DND-41 (cell line): ENCODE results near the gene SPNS3.

Experiments
- ATAC-seq: fragments of 200-7000 bp; cut with Tn5 transposase; 3 replicates; pipeline ENCODE4 v1.9.1; 2021; ENCODE audit warnings: low read depth; ENCODE audit not compliant: insufficient read depth
- DNase-seq: peaks from one replicate; pipeline ENCODE4 v3.0.0-alpha.2; 2020
- H2AFZ ChIP-seq: 2 replicates; pipeline ENCODE4 v1.6.0; 2012; ENCODE audit warnings: low read depth, low read length
- H3K27ac ChIP-seq: 2 replicates; pipeline ENCODE4 v1.5.1; 2012; ENCODE audit warnings: low read length, inconsistent platforms
- H3K27me3 ChIP-seq: fragments of 200-600 bp; sonication (generic); 2 replicates; pipeline ENCODE4 v1.6.0; 2012; ENCODE audit warnings: low read length, mild to moderate bottlenecking, inconsistent platforms; ENCODE audit not compliant: insufficient read depth, poor library complexity
- H3K36me3 ChIP-seq: 2 replicates; pipeline ENCODE4 v1.5.1; 2012; ENCODE audit warnings: low read length, inconsistent platforms; ENCODE audit not compliant: insufficient read depth
- H3K4me1 ChIP-seq: 2 replicates; pipeline ENCODE4 v1.5.1; 2012; ENCODE audit warnings: mild to moderate bottlenecking, low read length; ENCODE audit not compliant: insufficient read depth
- H3K4me2 ChIP-seq: 2 replicates; pipeline ENCODE4 v1.6.0; 2012; ENCODE audit warnings: mild to moderate bottlenecking, moderate library complexity, low read length, inconsistent platforms; ENCODE audit not compliant: insufficient read depth
- H3K4me3 ChIP-seq, 2 experiments: fragments of 200-600 bp in 1 of 2; shearing (Covaris generic) in 1 of 2; 2 replicates each; pipeline ENCODE4 v1.5.1; 2012 to 2016; ENCODE audit warnings: inconsistent platforms in 2 of 2, low read length in 2 of 2, mild to moderate bottlenecking in 2 of 2, low read depth in 1 of 2, moderate library complexity in 1 of 2
- H3K79me2 ChIP-seq: 2 replicates; pipeline ENCODE4 v1.6.0; 2012; ENCODE audit warnings: low read length, inconsistent platforms; ENCODE audit not compliant: insufficient read depth
- H3K9ac ChIP-seq: 2 replicates; pipeline ENCODE4 v1.6.0; 2012; ENCODE audit warnings: low read depth, mild to moderate bottlenecking, inconsistent platforms, low read length, moderate library complexity
- H3K9me3 ChIP-seq: 2 replicates; pipeline ENCODE4 v1.5.1; 2012; ENCODE audit warnings: low read length, moderate library complexity, mild to moderate bottlenecking, inconsistent platforms; ENCODE audit not compliant: insufficient read depth, severe bottlenecking
- H4K20me1 ChIP-seq: 2 replicates; pipeline ENCODE4 v1.6.0; 2012; ENCODE audit warnings: low read length; ENCODE audit not compliant: insufficient read depth
- EZH2 ChIP-seq: IDR thresholded peaks from 3 replicates; pipeline ENCODE4 v1.6.1; 2012; ENCODE audit warnings: borderline replicate concordance, low read depth, mild to moderate bottlenecking, moderate library complexity, low read length, inconsistent platforms; ENCODE audit not compliant: severe bottlenecking
- TF ChIP-seq, protein P1 (sequence below): IDR thresholded peaks from 2 replicates; pipeline ENCODE4 v1.5.1; 2012; ENCODE audit warnings: borderline replicate concordance, low read length, moderate library complexity, mild to moderate bottlenecking; ENCODE audit not compliant: poor library complexity, severe bottlenecking; ENCODE audit errors: extremely low read depth

The SPNS3 gene

DNA sequence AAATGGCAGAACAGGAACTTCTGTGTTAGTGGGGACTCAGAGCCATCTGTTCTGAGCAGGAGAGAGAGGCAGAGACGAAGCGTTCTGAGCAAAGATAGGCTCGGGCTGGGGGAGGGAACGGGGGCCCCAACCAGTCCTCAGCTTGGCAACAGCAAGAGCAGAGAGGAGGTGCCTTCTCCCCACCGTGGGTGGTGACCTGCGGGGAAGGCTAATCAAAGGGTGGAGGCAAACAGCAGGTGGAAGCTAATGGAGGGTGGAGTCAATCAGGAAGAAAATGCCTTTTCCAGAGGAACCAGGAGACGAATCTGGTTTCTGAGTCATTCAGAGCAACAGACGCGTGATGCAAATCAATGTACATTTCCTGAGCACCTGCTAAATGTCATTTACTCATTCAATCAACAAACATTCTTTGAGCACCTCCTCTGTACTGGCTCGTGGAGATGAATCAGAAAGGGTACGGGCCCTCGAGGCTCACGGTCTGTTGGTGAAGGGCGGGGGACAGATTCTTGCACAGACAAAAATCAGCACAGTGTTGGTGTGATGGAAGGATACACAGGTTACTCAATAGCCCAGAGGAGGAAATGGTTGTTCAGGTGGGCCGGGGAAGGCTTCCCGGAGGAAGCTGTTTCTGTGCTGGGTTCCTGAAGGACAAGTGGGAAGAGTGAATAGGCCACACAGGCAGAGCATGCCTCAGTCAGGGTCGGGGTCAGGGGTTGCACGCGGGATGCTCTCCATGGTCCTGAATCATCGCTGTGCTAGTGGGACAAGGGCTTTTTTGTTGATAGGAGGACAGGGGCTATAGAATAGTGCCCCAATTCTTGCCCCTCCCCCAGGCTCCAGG, 59.2 kb downstream of the SPNS3 start:
- peaks cover 7% of the 10 kb centered on the region; the same call in 1 of the 2 replicates for H3K36me3 ChIP-seq
- peak; percentile 85 for ATAC-seq
- peak; percentile 79 for DNase-seq
- H3K4me2 ChIP-seq: no peak overlapping the region
- no peak overlapping the region for H2AFZ ChIP-seq
- H3K79me2 ChIP-seq: no peaks in the 10 kb centered on the region
- H3K4me3 ChIP-seq: no peak overlapping the region
- H3K9ac ChIP-seq: no peak overlapping the region
- no peak overlapping the region for H3K27ac ChIP-seq
- H4K20me1 ChIP-seq: peaks cover 12% of the 10 kb centered on the region
- H3K9me3 ChIP-seq: no peaks in the 10 kb centered on the region
- no peaks in the 10 kb centered on the region for H3K4me1 ChIP-seq
- no peaks in the 10 kb centered on the region for H3K27me3 ChIP-seq
- no peak for TF ChIP-seq EZH2
- TF ChIP-seq, protein P1, sequence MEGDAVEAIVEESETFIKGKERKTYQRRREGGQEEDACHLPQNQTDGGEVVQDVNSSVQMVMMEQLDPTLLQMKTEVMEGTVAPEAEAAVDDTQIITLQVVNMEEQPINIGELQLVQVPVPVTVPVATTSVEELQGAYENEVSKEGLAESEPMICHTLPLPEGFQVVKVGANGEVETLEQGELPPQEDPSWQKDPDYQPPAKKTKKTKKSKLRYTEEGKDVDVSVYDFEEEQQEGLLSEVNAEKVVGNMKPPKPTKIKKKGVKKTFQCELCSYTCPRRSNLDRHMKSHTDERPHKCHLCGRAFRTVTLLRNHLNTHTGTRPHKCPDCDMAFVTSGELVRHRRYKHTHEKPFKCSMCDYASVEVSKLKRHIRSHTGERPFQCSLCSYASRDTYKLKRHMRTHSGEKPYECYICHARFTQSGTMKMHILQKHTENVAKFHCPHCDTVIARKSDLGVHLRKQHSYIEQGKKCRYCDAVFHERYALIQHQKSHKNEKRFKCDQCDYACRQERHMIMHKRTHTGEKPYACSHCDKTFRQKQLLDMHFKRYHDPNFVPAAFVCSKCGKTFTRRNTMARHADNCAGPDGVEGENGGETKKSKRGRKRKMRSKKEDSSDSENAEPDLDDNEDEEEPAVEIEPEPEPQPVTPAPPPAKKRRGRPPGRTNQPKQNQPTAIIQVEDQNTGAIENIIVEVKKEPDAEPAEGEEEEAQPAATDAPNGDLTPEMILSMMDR: no peak

DNA sequence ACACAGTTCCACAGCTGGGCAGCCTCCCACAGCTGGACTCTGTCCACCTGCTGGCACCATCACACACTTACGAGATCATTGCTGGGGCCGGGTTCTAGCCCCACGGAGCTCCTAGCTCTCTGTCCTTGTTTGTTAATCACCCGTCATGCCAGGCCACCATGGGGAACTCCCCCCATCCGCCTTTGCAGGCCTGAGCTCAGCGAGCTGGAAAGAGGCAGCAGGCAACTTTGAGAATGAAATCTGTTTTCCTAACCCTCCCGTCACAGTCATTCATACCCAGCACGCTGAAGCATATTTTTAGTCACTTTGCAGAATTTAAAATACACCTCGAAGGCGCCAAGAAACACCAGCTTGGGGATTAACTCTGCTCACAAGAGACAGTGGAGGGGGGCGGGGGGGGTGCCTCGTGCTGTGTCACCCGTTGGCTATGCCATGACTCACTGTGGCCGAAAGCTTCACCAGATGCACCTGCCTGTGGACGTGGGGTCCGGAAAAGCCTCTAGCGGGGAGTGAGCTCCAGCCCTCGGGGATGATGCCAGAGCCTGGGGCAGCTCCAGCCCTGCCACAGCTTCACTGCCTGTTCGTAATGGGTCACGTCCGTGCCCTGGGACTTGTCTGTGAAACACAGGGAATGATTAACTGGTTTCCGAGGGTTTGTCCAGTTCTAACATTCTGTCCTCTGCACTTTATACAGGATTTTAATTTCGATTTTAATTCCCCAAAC, 63.5 kb downstream of the SPNS3 start:
- H3K4me2 ChIP-seq: no peak overlapping the region
- DNase-seq: no peak
- no peak overlapping the region for H3K4me3 ChIP-seq
- H3K27me3 ChIP-seq: peaks cover 28% of the 10 kb centered on the region
- TF ChIP-seq, protein P1: no peak
- TF ChIP-seq EZH2: no peak
- no peak overlapping the region for H2AFZ ChIP-seq
- H3K79me2 ChIP-seq: no peaks in the 10 kb centered on the region
- peaks cover 24% of the 10 kb centered on the region for H3K4me1 ChIP-seq
- H3K9me3 ChIP-seq: no peaks in the 10 kb centered on the region
- no peak overlapping the region for H3K9ac ChIP-seq
- H3K27ac ChIP-seq: no peak overlapping the region
- H4K20me1 ChIP-seq: peaks cover 41% of the 10 kb centered on the region
- no peaks in the 10 kb centered on the region for H3K36me3 ChIP-seq
- no peak for ATAC-seq

DNA sequence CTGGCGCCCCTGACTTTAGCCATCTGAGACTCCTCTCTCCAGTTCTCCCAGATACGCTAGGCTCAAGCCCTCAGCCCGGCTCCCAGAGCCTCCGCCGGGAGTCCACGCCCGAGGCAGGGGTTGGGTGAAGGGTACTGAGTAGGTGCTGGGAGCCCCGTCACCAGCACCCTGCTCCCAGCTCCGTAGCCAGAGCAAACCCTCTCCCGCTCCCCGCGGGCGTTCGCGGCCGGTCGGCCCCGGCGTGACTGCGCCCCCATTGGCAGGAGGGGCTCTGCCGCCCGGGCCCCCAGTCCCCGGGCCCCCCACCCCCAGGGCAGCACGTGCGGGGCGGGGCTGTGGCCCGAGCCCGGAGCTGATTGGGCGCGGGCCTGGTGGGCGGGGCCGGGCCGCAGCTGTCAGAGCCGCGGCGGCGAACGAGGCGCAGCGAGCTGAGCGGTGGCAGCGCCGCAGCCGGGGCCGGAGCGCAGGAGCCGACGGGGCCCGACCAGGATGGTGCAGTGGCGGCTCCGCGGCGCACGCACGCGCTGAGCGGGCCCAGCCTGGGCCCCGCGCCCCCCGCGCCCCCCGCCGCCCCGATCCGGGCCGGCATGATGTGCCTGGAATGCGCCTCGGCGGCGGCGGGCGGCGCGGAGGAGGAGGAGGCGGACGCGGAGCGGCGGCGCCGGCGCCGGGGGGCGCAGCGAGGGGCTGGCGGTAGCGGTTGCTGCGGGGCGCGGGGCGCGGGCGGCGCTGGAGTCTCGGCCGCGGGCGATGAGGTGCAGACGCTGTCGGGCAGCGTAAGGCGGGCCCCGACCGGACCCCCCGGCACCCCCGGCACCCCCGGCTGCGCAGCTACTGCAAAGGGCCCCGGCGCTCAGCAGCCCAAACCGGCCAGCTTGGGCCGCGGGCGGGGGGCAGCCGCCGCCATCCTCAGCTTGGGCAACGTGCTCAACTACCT, 65.0 kb downstream of the SPNS3 start, which contains the start of gene SPNS2:
Gene SPNS2, plus strand, starts transcription at position 421 of the 937 bp plus-strand sequence. Its CDS starts 167 bp downstream, at position 588.
- H4K20me1 ChIP-seq: peaks cover 43% of the 10 kb centered on the region
- TF ChIP-seq EZH2: no peak
- TF ChIP-seq, protein P1: peak; percentile 8
- H3K4me1 ChIP-seq: peaks cover 24% of the 10 kb centered on the region
- no peaks in the 10 kb centered on the region for H3K36me3 ChIP-seq
- H3K4me3 ChIP-seq: peak within 1 kb of the TSS; percentile 14 to 54; a peak in 3 of 4 replicates
- H3K27me3 ChIP-seq: peaks cover 28% of the 10 kb centered on the region
- H3K79me2 ChIP-seq: no peaks in the 10 kb centered on the region
- peak within 1 kb of the TSS; percentile 47; the same call in 1 of the 2 replicates for H2AFZ ChIP-seq
- H3K9ac ChIP-seq: peak within 1 kb of the TSS; percentile 42; the same call in 1 of the 2 replicates
- no peak within 1 kb of the TSS for H3K27ac ChIP-seq
- H3K4me2 ChIP-seq: peak within 1 kb of the TSS; percentile 92
- no peaks in the 10 kb centered on the region for H3K9me3 ChIP-seq
- DNase-seq (peak; percentile 78), ATAC-seq (peak; percentile 87)
